ENCODE data around the gene CCDC174.

Gene CCDC174

GRCh38 chr3:14703791-14704190 lies 52.2 kb downstream of the CCDC174 start:
- no peak for DNase-seq

DNA sequence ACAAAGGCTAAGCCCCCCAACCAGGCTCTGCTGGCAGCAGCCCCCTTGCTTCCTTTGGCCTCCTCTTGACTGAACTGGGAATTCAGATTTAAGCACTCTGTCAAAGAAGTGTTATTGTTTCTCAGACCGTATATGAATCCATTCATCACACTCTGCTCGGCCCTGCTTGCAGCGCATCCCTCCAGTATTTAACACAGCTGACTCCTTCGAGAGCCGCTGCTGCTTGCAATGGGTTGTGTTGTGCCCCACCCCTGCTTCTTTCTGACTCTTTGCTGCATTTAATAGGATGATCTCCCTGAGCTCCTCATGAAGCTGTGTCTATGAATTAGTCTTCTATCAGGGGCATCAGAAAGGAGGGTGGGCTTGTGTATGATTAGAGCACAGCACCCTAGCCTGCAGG lies 54.5 kb downstream of the CCDC174 start:
- no peak for DNase-seq

DNA sequence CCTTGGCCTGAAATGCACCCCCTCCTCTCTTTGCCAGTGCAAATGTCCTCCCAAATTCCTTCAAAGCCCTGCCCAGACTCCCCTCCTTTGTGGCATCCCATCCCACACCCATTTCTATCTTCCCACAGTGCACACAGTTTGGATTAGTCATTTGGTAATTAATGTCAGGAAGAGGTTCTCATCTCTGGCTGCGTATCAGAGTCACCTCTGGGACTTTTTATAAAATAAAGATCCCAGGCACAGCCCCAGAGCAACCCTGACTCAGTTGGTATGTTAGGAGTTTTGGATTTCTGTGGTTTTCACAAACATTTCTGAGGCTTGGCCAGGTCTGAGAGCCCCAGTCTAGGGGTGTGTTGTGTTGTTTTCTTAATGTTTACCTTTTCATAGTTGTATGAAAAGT lies 65.0 kb downstream of the CCDC174 start:
- DNase-seq: no peak

- no peak for DNase-seq
Observed at GRCh38 chr3:14717307-14717706, 65.7 kb downstream of the CCDC174 start.

DNA sequence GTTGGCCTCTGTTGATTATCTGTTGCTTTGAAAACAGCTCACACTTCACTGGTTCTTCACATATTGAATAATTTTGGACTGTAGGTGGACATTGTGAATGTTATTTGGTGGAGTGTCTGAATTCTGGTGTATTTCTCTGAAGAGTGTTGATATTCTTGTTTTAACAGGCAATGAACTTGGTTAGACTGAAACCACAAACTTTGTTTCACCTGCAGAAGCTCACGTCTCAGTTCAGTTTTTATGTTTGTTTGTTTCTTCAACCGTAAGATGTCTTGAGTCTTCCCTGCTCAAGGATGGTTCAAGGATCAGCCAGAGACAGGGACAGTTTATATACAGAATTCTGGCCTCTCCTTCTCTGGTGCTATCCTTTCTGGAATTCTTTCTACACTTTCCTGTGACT lies 67.0 kb downstream of the CCDC174 start:
- no peak for DNase-seq

DNA sequence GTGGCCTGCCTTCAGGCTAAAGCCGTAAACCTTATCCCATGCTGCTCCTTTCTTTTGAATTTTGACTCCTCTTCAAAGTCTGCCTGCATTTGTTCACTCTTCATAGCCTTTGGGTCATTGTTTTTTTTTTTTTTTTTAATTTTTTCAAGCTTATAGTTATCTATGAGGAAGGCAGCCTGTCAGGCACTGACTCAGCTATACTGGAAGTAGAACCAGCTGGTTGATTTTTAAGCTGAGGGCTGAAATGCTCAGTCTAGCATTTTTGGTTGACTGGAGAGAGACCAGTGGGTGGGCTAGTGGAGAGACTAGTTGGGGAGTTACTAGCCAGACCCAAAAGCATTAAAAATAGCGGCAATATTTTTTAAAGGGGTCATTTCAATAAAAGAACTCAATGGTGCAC lies 67.4 kb downstream of the CCDC174 start:
- no peak for DNase-seq

GRCh38 chr3:14721126-14721864 lies 69.7 kb downstream of the CCDC174 start:
- DNase-seq: no peak

All from DMS79 (cell line).